ENCODE data around the gene RASEF.
"Not testable (repeated sequence)": the region's sequence is repeated elsewhere in the genome, so short reads cannot be mapped to it uniquely, and the experiment has no call there.

Gene RASEF

DNA sequence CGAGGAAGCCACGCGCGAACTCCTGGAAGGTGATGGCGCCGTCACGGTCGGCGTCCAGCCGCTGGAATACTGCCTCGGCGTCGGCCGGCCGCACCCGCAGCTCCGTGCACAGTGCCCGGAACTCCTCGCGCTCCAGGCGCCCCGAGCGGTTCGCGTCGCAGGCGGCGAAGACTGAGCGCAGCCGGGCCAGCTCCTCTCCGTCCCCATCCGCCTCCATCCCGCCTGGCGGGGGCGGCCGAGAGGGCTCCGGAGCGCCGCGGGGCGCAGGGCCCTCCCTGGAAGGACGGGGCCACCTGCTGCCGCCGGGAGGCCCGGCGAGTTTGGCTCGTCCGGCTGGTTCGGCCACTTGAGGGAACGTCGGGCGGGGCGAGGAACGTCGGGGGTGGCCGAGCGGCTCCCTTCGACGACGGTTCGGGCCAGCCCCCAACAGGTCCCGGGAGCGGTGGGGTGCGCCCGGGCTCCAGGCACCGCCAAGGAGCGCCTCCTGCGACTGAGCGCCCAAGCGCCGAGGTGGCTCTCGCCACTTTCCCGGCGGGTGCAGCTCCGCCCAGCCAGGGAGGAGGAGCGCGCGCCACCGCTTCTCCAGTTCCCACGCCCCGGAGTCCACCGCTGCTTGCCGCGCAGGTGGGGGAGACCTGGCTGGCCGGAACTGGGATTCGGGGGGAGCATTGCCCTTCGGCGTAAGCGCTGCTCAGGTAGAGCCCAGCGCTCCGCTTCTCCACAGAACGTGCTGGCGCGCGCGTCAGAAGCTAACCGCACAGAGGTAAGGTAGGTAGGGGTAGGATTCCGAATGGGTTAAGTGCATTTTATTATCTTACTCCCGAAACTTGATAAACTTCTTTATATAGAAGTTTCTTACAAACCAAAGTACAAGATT lies at the start of gene RASEF:
Gene RASEF (minus strand): TSS at position 492 of the 877 bp plus-strand sequence. CDS start 275 bp downstream, at position 217.
- no peak for DNase-seq

DNA sequence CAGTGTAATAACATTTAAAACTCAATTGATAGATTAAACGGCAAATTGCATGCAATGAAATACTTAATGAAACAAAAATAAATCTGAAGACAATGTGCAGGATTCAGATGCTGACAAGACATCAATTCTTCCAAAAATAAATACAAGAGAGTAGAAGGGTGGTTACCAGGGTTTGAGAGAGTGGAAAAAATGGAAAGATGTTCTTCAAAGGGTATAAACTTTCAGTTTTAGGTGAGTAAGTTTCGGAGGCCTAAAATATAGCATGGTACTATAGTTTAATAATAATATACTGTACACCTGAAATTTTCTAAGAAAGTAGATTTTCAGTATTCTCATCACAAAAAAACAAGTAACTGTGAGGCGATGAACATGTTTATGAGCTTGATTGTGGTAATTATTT lies 48.2 kb upstream of the RASEF start:
- no peak for DNase-seq

DNA sequence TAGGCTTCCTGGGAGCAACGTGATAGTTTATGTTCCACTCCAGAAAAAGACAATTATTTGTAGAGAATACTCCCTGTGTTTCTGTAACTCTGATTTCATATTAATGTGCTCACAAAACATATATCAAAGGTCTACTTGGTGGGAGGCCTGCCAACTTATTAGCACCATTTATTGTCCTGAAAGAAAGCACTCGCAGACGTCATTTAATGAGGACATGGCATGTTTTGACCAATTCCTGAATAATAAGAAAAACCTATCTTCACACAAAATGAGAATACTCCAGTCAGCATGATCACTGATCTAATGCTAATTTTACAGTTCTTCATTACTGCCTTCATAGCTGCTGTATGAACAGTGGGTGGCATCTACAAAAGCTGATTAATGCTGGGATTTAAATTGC lies 46.4 kb upstream of the RASEF start:
- DNase-seq: no peak

DNA sequence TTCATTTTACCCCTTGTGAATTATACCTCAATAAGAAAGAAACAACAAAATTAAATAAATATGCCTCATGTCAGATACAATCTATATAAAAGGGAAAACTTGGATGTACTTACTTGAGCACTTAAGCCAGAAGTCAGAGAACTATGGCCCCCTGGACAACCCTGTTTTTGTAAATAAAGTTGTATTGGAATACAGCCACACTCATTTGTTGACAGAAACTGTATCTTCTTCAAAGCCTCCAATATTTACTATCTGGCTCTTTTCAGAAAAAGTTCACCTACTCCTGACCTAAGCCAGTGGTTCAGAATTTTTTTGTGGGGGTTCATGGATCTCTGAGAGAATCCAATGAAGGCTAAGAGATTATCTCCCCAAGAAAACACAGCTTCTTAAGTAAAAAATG lies 45.3 kb upstream of the RASEF start:
- DNase-seq: no peak

DNA sequence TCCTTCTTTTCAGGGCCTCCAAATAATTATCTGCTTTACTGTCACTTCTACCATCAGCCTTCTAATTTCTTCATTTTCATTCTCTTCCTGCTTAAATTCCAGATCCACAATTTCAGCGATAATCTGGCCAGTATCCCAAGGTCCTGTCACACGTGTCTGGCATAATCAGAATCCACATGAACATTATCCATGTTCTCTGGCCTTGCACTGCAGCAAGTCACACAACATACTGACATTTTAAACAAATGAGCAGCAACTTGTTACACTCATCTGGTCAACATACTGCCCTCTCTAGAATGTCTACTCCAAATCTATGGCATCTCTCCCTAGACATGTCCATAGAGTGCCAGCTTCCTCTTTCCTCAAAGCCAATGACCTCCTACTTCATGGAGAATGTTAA lies 43.8 kb upstream of the RASEF start:
- no peak for DNase-seq

DNA sequence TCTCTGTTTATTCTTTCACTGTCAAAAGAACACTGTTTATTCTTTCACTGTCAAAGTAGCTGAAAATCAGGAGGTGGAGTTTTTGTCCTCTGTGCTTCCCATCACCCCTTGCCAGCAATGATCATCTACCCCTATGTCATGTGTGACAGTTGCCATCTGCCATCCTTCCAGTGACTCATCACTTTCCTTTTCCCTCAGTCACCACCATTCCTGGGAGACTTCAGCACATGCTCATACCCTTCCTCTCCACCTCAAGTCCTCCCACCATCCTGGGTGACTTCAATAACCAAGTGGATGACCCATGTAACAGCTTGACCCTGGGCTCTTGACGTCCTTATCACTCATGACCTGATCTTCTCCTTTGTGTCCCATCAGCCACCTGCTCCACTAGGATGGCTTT lies 43.3 kb upstream of the RASEF start:
- no peak for DNase-seq

DNA sequence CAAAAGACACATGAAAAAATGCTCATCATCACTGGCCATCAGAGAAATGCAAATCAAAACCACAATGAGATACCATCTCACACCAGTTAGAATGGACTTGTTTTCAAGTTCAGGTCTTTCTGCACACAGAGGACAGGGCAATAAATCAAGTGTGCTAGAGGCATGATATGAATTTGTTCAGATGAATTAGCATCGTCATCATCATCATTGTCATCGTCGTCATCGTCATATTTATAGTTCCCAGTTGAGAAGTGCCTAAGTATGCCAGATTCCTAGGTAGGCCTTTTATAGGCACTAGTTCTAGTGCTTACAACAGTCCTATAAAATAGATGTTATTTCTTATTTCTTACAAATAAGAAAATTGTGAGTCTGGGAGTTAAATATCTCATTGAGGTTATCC lies 34.7 kb upstream of the RASEF start:
- DNase-seq: no peak

DNA sequence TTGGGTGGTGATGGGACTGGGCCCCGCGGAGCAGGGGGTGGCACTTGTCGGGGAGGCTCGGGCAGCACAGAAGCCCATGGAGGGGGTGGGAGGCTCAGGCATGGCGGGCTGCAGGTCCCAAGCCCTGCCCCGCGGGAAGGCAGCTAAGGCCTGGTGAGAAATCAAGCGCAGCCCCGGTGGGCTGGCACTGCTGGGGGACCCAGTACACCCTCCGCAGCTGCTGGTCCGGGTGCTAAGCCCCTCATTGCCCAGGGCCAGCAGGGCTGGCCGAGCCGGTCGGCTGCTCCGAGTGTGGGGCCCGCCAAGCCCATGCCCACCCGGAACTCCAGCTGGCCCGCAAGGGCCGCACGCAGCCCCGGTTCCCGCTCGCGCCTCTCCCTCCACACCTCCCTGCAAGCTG lies 30.4 kb upstream of the RASEF start:
- not testable (repeated sequence) for DNase-seq

DNA sequence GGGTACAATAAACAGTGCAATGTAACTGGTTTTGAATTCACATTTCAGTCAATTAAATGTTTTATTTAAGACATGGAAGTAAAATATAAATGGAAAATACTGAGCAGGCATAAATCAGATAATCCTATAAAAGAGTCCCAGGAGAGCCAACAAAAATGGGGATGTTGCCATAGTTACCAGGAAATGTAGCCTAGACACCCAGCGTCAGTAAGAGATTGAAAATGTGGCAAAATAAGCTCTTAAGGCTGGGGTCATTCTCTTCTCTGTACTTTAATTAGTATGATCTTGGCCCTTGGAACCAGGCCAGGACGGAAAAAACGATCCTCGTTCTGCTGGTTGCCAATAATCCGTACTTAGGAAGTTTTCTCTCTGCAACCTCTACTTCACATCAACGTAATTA lies 18.9 kb upstream of the RASEF start:
- DNase-seq: no peak

DNA sequence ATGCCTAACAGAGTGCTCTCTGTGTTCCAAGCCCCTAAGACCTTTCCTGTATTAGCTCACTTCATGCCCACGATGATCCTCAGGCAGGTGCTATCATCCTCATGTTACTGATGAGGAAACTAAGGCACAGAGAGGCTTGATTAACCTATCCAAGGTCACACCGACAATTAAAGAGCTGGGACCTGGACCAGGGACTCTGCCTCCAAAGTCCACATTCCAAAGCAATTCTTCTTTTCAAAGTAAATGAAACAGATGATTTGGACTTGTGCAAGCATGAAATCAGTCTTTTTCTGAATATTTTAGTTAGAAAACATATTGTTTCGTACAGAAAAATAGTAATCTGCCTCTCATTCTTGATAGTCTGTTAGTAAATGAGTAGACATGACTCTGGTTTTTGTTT lies 18.1 kb upstream of the RASEF start:
- no peak for DNase-seq

DNA sequence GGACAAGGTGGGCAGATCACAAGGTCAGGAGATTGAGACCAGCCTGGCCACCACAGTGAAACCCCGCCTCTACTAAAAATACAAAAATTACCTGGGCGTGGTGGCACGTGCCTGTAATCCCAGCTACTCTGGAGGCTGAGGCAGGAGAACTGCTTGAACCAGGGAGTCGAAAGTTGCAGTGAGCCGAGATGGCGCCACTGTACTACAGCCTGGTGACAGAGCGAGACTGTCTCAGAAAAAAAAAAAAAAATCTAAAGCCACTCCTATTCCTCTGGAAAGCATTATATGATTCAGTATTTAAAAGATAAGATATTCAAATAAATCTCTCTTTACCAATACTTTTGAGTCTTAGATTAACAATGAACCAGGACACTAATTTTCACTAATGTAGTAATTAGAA lies 13.0 kb upstream of the RASEF start:
- DNase-seq: not testable (repeated sequence)

DNA sequence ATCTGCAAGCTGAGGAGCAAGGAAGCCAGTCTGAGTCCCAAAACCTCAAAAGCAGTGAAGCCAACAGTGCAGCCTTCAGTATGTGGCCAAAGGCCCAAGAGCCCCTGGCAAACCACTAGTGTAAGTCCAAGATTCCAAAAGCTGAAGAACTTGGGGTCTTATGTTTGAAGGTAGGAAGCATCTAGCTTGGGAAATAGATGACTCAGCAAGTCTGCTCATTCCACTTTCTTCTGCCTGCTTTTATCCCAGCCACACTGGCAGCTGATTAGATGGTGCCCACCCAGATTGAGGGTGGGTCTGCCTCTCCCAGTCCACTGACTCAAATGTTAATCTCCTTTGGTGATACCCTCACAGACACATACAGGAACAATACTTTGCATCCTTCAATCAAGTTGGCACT lies 9.6 kb upstream of the RASEF start:
- not testable (repeated sequence) for DNase-seq

DNA sequence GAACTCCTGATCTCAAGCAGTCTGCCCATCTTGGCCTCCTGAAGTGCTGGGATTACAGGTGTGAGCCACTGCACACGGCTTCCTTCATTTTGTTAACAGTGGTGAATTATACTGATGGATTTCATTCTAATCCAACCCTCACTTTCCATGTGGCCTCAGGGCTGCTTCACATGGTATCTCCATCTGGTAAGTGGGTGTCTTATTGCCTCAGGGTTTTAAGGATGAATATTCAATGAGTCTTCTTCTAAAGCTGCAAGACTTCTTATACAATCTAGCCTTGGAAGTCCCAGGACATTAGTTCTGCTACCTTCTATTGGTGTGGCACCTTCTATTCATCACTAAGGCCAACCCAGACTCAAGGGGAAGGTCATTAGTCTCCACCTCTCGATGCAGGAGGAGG lies 8.7 kb upstream of the RASEF start:
- DNase-seq: no peak

DNA sequence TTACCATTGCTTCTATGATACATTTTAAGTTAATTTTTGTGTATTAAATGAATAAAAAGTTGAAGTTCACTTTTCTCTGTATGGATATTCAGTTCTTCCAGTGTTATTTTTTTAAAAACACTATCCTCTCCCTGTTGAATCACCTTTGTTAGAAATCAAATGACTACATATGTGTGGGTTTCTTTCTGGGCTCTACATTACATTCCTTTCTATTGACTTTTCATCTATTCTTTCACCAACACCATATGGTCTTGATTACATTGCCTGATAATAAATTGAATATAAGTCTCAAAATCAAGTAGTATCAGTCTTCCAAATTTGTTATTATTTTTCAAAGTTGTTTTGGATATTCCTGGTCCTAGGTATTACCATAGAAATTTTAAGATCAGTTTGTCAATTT lies 7.3 kb upstream of the RASEF start:
- DNase-seq: no peak

DNA sequence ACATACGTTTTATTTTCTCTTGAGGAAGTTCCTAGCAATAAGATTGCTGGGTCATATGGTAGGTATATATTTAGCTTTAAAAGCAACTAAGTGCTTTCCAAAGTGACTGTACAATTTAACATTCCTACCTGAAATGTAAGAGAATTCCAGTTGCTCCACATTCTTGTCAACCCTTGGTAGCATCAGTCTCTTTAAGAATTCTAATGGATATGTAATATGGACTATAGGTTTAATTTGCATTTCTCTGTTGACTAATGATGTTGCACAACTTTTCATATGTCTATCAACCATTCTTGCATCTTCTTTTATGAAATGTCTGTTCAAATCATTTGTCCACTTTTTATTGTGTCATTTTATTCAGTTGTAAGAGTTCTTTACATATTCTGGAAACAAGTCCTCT lies 6.7 kb upstream of the RASEF start:
- no peak for DNase-seq

DNA sequence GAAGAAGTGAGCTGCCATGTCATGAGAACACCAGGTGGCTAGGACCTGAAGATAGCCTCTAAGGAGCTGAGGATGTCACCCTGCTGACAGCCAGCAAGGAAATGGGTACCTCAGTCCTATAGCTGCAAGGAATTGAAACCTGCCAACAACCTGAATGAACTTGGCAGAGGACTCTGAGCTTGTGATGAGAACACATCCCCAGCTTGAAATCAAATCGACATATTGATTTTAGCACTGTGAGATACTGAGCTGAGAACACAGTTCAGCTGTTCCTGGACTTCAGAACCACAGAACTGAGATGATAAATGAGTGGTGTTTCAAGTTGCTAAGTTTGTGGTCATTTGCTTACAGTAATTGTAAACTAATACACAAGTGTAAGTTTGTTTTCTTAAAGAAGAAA lies 5.5 kb upstream of the RASEF start:
- no peak for DNase-seq

DNA sequence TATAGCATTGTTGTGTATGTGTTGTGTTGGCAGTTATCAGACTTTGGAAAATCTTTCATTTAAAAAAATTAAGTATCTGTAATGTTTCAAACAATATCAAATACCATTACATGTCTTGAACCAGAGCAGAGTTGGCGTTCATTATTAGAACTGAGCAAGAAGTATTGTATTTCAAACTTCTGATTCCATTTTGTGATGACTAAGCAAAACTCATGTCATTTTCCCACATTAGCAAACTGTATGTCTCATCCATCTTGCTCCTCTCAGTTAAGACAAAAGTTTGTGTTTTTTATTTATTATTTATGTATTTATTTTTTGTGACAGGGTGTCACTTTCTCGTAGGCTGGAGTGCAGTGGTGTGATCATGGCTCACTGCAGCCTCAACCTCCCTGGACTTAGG lies 4.6 kb upstream of the RASEF start:
- no peak for DNase-seq

DNA sequence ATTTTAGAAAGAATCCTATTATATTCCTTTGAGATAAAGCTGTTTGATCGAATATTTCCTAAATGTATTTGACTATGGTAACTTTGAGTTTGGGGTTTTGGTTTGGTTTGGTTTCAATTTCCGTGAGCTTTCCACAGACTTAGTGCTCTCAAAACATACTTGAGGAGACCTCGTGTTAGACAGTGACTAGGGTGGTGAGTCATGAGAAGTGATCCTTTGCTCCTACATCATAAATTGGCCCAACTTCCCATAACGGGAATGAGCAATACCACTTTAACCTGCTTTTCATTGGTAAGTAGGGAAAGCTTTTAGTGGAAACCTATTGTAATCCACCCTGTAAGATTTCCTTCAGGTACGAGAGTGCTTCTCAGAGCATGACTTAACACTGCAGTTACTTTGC lies 3.8 kb upstream of the RASEF start:
- no peak for DNase-seq

DNA sequence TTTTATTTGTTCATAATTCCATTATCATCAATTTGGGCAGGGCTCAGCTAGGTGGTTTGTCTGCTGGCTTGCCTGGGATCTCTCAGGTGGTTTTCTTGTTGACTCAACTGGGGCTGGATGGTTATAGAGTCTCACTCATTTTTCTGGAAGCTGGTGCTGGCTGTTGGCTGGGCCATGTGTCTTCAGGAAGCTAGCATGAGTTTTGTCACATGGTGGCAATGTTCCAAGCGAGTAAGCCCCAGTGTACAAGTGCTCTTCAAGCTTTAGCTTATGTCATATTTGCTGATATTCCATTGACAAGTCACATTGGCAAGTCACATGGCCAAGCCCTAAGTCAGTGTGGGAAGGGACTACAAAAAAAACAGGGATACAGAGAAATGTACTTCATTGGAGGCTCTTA lies 2.3 kb upstream of the RASEF start:
- no peak for DNase-seq

DNA sequence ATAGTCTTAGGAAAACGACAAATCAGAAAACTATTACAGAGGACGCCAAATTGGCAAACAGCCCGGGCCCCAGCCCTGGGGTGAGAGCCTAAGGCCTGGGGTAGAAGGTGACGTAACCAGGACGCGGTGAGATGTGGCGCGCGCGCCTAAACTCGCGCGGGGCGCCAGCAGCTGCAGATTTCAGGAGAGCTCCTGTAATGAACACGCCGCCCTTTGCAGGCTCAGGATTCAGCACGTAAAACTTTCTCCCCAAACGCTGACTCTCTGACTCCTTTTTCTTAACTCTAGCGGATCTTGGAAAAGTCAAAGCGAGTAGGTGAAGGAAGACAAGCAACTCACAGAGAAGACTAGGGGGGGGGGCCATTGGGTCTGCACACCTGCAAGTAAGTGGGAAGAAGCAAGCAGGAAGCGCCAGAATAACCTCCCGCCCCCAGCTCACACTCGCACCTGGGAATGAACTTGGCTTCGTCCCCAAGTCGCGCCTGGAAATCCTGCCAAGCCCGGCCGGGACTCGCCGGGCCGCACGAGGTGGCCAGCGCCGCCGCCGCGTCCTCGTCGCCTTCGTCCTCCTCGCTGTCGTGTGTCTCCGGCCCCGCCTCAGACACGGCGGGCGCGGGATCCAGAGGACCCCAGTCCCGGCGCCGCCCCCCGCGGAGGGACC lies 822 bp downstream of the RASEF start:
- DNase-seq: no peak

DNA sequence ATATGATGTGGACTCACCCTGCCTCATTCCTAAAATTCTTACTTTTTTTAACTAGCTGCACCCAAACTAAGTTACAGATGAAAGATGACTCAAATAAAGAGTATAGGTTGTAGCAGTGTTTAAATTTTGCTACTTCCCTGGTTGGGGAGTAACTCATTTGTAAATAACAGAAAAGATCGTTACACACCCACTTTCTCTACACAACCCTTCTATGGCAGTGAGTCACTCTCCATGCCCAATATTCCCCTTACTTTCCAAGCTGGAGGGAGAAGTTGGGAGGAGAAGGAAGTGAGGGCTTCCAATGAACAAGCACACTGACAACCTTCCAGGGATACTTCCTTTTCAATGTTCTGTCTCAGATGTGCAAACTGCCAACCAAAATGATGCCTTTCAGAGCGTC lies 1.9 kb downstream of the RASEF start:
- no peak for DNase-seq

DNA sequence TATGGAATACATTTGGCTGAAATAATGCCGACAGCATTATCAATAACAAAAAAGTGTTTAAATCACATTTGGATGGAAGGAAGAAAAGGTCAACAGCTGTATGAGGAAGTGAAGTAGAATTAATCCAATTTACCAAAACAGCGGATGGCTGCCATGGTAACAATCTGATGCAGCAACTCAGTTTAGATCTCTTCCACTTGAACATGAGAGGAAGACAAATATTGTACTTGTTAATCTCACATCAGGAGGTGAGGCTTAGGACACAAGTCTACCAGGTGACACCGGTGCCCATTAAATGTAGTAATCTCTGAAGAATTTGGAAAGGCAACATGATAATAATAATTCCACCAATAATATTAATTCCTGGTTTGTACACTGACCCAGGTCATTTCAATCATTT lies 2.4 kb downstream of the RASEF start:
- DNase-seq: no peak

DNA sequence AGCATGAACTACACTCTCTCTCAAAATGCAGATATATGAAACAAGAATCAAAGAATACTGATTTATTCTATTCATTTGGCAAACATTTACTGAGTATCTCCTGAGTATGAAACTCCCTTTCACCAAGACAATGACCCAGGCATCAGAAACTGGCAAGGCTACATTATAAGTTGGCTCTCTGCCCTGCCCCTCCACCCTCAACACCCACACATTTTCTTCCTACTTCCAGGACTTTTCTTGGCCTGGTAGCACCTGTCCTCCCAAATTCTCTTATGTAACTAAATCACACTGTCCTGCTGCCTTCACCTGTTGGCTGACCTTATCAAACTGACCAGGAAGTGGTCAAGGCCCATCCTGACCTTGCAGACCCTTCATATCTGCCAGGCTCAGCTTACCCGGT lies 3.5 kb downstream of the RASEF start:
- no peak for DNase-seq

DNA sequence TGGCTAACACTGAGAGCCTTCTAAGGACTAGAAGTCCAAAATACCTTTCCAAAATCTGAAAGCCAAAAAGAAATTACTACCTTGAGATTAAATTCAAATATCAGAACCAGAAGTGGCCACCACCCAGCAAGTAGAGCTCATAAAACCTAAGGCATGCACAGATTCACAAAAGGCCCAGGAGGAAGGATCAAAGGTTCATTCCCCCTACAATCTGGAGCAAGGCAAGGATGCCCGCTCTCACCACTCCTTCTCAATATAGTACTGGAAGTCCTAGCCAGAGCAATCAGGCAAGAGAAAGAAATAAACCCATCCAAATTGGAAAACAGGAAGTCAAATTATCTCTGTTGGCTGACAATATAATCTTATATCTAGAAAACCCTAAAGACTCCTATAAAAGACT lies 6.0 kb downstream of the RASEF start:
- DNase-seq: no peak

DNA sequence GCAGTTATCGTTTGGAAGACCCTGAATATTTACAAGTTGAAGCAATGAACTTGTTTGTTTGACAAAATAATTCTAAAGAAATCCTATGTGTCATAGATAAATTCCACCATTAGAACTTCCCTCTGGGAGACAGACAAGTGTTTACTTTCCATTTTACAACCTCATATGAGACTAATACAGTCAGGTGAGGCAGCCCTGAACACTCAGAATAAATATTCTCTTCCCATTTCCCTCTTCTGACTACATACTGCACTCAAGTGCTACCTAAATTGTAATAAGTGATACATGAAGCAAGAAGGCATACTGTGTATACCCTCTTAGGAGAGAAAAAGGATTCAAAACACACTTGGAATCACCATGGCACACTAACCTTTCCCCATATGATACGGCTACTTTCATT lies 6.8 kb downstream of the RASEF start:
- no peak for DNase-seq

Measured in CD4-positive, alpha-beta T cell treated with Interleukin-4 for 4 hours (primary cell).